Measurements from ENCODE around the gene ZNF343. TPM values are rescaled to one million over a fixed set of nuclear protein-coding genes. Genes with fewer than 3 reads are reported as not detected.
"Not testable (repeated sequence)": the region's sequence is repeated elsewhere in the genome, so short reads cannot be mapped to it uniquely, and the experiment has no call there.

The ZNF343 gene
- total RNA-seq = 1 to 10 TPM; 6.5 to 7.0 TPM
- long read RNA-seq, transcript ZNF343-201 (6 exons, 3,632 nt) = major isoform, 7 of 17 reads
- long read RNA-seq, partial matches to known transcripts = 1 of 17 reads
- long read RNA-seq, other reads (novel, unspliced or antisense) = 9 of 17 reads

DNA sequence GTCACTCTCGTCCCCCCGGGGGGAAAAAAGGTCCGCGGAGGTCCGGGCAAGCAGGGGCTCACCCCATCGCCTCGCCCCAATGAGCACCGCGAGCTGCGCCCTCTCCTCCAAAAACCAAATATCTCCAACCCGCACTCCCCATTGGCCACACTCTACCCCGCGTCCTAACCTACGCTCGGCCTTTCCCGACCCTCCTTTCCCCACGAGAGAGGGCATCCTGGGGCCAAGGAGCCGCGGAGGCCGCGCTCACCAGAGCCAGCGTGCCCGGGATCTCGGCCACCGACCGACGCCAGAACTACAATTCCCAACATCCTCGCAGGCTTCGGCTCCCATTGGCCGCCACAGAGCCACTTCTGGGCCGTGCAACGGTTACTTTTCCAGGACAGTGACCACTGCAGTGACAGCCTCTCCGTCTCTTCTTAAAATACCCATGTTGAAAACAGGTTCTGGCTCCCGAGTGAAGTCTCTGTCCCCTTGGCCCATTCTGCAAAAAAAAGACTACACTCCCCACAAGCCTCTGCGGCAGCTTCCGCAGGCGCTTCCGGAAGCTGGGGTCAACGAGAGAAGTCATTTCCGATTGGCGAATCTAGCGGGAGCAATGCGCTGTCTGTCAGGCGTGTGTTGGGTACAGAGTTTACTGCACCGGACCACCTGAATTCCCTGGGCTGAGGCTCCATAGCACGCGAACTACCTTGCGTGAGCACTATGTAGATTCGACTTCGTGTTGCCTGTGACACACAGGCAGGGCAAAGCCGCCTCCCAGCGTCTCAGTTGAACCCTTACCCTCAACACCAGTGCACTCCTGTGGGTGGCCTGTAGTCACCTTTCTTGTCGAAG lies at the start of gene ZNF343:
ZNF343 (minus strand) TSS at position 285 of the 837 bp plus-strand sequence. CDS start 15,020 bp downstream, outside the sequence.
- intact Hi-C loops (cut with DNase I) = no loop called here
- peak; percentile 84 for DNase-seq
- peak; percentile 96 to 97 for ATAC-seq

DNA sequence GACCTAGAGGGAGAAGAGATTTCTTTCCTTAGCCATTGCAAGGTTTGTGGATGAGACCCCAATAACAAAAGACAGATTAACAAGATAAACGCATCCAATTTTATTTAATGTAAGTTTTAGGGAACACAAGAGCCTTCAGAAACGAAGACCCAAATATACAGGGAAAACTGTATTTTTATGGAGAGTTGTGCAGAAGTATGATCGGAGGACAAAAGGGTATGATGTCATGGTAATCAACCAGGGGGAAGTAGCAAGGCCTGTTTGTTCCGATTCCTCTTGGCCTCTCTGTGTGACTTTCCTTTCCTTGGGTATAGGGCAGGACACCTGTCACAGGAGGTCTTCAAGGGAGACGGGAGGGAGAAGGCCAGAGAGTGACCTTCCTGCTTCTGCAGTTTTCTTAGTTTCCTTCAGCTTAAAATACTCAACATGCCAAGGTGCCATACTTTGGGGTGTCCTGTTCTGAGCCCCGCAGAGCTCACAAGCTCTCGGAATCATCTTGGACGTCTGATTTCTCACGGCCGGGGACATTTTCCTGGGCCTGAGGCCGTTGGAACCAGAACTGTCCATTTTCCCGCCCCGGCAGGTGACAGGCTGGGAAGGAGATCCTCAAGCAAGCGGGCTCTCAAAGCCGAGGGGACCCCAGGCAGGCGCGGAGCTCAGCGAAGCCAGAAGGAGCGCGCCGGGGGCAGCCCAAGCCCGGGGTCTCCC lies 49.3 kb upstream of the ZNF343 start:
- no peak for DNase-seq
- ATAC-seq = no peak
- intact Hi-C loops (cut with DNase I) = no loop called here

DNA sequence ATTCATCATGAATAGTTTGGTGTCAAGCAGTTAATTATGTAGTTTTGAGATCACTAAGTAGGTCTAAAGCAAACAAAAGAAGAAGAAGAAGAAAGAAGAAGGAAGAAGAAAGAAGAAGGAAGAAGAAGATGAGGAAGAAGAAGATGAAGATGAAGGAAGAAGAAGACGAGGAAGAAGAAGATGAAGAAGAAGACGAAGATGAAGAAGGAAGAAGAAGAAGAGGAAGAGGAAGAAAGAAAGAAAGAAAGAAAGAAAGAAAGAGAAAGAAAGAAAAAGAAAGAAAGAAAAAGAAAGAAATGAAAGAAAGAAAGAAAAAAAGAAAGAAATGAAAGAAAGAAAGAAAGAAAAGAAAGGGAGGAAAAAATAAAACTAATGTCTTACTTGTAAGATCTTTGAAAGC lies 36.9 kb upstream of the ZNF343 start:
- DNase-seq (no peak), ATAC-seq (no peak)
- intact Hi-C loops (cut with DNase I) = no loop called here

DNA sequence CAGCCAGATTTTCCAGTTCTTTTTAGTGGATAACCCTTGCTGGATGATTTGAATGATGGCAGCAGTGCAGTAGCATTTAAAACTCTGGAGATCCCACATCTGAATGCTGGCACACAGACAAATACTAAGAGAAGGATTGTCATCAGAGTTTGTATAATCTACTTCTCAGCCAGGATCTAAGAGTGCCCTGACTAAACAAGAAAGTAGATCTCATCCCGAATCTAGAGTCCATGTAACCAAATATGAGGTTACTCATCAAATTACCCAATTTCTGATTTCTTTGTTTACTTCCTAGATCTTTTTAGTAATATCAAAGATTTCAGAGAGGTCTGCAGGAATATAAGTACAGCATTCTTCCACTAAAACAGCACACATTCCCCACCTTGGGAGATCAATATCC lies 35.5 kb upstream of the ZNF343 start:
- no peak for ATAC-seq
- no peak for DNase-seq
- intact Hi-C loops (cut with DNase I) = no loop called here

DNA sequence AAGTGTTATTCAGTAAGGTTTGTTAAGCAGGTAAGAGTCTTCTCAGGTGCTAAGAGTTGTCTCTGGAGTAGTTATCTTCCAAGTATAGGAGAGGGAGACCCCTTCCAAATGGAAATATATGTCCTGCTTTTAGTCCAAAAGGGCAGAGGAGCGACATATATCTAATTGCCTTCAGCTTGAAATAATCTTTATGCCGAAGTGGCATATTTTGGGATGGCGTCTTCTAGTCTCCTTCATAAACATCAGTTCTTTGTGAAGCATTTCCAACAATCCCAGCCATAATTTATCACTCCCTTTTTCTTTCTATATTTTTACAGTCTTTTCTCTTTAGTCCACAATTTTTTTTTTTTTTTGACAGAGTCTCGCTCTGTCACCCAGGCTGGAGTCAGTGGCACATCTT lies 33.6 kb upstream of the ZNF343 start:
- intact Hi-C loops (cut with DNase I) = no loop called here
- no peak for ATAC-seq
- DNase-seq = no peak

DNA sequence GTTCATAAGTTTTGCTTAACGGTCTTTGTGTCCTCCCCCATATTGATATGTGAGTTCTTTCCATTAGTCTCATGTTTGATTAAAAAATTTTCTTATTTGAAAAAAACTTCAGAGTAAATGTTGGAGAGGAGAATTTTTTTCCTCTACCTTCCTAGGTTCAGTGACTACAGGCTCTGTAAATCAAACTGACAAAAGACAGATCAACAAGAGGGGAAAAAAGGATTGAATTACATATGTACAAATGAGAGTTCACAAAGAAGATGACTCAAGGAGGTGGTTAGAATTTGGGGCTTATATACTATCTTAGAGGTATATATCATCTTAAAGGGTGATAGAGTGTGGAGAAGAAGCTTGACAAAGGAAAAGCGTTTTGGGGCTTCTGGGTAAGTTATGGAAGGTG lies 33.2 kb upstream of the ZNF343 start:
- intact Hi-C loops (cut with DNase I) = no loop called here
- ATAC-seq (no peak), DNase-seq (no peak)

DNA sequence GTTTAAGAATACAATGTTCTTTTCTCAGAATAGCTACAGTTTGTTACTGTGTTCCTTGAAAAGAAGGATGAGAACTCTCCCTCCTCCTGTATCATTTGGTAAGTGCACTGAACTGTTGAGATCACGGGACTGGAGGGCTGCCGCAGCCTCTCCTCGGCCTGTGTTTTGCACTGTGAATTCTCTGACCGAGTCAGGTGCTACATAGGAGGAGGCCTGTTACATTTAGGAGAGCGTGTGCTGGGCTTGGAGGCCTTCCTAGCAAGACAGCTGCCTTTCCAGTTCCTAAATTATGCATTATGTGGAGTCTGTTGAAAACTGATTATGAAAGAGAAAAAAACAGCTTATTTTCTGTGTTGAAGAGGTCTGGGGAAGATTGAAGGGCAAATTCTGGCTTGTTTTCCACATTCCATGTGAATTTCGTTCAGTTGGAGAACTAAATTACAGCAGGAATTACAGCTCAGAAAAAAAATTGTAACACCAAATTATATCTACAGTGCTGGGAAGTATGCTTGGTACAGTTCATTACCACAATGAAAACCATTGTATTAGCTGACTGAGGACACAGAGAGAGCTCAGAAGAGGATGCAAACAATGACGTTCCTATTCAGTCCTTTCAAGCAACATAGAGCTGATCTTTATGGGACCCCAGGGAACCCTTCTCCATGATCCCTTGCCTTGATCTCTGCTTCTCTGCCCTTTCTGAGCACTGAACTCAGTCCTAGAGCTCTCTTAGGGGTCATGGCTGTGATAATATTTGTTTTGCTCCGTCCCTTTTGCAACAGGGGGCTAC lies 30.4 kb upstream of the ZNF343 start:
- no peak for DNase-seq
- no peak for ATAC-seq
- intact Hi-C loops (cut with DNase I) = no loop called here

DNA sequence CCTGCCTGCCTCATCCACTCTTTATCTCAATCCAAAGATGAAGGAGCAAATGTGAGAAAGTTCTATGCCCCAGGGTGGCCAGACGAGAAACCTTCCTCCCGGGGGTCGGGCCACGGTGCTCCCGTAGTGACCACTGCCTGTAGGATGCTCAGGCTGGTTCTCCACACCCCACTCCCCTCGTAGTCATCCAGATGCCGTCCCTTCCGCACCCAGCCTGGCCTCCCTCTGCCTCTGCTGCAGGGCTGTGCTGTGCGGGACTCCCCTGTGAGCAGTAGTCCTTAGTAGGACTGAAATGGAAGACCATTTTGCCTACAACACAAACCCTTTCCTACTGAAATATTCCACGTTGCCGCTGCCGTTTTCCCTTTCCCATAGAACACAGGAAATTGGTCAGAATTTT lies 29.6 kb upstream of the ZNF343 start:
- ATAC-seq = no peak
- DNase-seq = no peak
- intact Hi-C loops (cut with DNase I) = no loop called here

DNA sequence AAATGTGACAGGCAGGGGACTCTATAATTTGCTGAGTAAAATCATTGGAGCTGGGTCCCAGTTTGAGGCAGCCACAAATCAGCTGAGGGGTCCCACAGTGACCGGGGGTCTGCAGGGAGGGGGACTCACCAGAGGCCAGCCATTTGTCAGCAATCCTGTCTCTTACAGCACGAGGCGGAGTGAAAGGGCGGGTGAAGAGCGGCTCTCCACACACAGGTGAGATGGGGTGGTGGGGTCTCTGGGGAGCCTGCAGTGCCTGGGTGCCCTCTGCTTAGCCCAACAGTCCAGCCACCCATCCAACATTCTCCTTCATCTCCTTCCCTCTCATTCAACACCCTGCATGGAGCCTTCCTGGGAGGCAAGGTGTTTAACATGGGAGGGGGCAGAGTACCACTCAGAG lies 28.4 kb upstream of the ZNF343 start:
- no peak for ATAC-seq
- intact Hi-C loops (cut with DNase I) = no loop called here
- no peak for DNase-seq

DNA sequence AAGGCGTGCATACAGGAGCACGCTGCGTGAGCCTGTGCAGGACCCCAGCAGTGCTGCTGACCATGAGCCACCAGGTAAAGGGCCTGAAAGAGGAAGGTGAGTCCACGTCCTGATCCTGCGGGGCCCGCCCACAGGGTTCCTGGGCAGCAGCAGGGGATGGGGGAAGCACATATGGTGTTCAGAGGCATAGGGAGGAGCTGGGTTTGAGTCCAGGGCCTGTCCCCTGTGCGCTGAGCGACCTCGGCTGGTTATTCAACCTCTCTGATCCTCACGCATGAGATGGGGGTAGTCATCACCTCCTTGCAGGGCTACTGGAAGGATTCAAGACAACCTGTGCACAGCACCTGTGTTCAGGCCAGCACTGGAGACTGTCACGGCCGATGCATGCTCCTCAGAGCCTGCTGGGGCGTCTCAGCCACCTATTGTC lies 27.9 kb upstream of the ZNF343 start, which contains the start of gene TMC2:
TMC2 (plus strand) TSS at position 14 of the 427 bp plus-strand sequence; CDS start at position 63, 49 bp downstream.
- ATAC-seq (no peak), DNase-seq (no peak)
- intact Hi-C loops (cut with DNase I) = no loop called here

DNA sequence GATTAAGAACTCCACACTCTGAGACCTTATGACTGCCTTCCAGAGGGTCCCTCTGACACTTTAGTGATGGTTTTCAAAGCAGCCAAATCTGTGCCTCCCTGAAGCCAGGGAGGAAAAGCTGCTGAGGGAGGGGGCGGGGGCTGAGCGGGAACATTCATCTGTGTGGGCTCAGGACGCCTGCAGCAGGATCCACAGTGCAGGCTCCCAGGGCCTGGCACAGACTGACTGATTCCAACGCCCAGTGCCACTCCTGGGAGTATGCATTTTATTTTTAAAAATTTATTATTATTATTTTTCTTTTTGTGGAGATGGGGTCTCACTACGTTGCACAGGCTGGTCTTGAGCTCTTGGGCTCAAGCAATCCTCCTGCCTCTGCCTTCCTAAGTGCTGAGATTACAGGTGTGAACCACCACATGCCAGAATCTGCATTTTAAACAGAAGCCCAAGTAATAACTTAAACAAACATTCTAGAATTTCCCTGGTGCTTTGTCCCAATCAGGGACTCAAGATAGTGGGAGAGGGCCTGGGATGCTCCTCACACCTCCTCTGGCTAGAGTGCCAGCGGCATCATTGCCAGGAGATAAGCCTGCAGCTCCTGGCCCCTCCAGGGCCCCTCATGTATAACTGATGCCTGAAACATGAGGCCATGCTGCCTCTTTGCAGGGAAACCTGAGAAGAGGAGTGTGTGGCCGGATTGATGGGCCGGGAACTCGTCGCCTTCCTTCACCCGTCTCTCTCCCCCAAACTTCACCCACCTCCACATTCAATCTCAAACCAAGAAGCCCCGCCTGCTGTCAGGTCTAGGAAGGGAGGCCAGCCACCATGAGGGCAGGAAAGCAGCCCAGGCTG lies 27.2 kb upstream of the ZNF343 start:
- ATAC-seq = peak in 1 of 2 donors; percentile 55
- DNase-seq = no peak
- intact Hi-C loops (cut with DNase I) = no loop called here

DNA sequence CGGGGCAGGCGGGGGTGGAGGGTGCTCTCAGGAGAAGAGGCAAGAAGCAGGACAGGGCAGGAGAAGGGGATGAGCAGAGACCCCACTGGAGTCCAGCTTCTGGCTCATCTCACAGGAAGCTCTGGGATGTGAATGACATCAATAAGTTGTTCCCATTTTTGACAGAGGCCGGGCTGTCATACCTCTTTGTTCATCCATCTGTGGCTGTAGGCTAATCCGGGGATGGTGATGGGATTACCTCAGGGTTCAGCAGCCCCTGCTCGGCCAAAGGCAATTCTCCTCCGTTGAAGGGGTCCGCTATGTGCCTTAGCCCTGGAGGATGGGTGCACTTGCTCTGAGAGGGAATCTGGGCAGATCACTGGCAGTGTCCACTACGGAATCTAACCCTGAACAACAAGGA lies 24.4 kb upstream of the ZNF343 start:
- intact Hi-C loops (cut with DNase I) = no loop called here
- DNase-seq = no peak
- no peak for ATAC-seq

DNA sequence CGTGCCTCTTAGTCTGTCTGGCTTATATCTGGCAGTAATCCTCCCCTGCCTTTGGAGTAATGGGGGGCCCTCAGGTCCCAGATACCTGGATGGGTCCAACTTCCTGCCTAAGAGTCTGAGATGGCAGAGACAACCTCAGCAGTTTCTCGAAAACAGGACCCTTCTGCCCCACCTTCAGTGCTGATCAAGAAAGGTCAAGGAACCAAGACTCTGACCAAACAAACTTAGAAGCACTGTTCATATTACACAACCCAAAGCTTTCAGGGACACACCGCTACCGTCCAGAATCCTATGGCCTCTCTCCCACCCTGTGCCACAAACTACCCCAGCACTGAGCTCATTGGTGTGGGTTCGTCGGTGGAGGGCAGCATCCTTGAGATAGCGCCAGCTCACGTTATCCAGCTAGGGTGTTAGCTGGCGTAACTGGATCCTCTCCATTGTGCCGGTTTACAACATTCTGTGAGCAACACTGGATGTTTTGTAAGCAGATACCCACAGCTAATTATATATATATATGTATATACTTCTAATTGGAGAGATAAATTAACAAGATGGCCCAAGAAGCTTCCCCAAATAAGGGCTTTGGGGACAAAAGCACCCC lies 20.1 kb upstream of the ZNF343 start:
- intact Hi-C loops (cut with DNase I) = loop anchor here in 1 of 2 donors (10.0 kb wide), 1 partner anchor 116 kb away; no protein-coding TSS in a partner anchor
- no peak for ATAC-seq
- no peak for DNase-seq

DNA sequence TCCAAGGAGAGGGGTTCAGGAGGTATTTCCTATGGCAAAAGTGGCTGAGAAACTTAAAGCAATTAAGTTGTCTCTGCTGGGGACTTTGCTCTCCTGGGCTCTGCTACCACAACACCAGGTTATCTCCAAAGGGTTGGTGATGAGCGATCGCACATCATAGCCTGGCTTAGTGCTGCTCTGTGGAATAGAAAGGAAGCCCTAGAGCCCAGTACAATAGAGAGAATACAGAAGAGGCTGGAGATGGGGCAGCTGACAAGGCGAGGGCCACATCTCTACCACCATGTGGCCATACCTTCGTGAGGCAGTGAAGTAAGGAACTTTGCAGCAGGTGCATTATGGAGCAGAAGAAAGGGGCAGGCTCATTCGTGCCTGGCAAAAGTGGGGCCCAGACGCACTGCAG lies 19.0 kb upstream of the ZNF343 start:
- no peak for ATAC-seq
- no peak for DNase-seq

DNA sequence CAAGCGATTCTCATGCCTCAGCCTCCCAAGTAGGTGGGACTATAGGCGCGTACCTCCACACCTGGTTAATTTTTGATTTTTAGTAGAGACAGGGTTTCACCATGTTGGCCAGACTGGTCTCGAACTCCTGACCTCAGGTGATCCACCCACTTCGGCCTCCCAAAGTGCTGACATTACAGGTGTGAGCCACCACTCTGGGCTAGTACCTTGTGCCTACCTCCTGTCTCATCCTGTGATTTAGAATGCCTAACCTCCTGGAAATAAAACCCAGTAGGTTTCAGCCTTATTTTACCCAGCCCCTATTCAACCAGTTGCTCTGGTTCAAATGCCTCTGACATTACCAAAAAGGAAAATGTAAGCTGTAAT lies 17.5 kb upstream of the ZNF343 start:
- intact Hi-C loops (cut with DNase I) = loop anchor here in 1 of 2 donors (10.0 kb wide), 1 partner anchor 119 kb away; no protein-coding TSS in a partner anchor
- ATAC-seq, DNase-seq: not testable (repeated sequence)

More for the DNA sequence above, 19.0 kb upstream of the ZNF343 start:
- intact Hi-C loops (cut with DNase I) = loop anchor here in 1 of 2 donors (10.0 kb wide), 1 partner anchor 117 kb away; no protein-coding TSS in a partner anchor

DNA sequence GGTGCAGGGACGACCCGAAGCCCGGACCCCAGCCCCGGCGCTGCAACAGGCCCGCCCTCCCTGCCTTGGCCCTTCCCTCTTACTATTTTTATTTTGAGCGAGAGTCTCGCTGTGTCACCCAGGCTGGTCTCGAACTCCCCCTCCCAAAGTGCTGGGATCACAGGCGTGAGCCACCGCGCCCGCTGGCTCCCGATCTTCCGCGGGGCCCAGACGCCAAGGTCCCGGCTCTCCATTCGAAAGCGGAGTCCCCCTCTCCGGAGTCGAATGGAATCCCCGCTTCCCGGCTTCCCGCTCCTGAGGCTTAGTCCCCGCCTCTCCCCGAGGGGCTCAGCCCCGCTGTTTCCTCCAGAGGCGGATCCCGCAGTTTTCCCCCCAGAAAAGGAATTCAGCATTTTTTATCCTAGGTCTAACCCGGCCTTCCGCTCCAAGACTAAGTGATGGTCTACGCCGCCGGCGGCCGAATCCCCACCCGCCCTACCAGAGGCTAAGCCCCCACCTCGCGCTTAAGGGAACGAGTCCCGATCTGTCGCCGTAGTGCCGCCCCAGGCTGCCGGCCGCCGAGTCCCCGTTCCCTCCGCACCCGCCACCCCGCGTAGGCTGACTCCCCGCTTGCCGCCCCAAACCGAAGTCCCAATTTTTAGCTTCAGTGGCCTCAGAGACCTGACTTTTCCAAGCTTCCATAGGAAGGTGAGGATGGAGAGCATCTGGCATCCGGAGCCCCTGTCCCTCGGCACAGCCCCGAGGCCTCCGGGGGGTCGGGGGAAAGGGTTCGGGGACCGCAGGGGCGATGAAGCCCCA lies 16.2 kb upstream of the ZNF343 start:
- peak; percentile 71 for DNase-seq
- peak; percentile 77 to 80 for ATAC-seq
- intact Hi-C loops (cut with DNase I) = loop anchor here in 1 of 2 donors (10.0 kb wide), 1 partner anchor 120 kb away; no protein-coding TSS in a partner anchor
